Astrocyte of the cerebellum (primary cell): ENCODE measurements around the gene TOM1L1.

ENCODE experiments used
- DNase-seq: peaks from one replicate; pipeline ENCODE4 v3.0.0-alpha.2; 2011; ENCODE audit warnings: low read depth
- H3K4me3 ChIP-seq: 2 replicates; pipeline ENCODE4 v1.5.1; 2011; ENCODE audit warnings: mild to moderate bottlenecking, low read depth, low read length, moderate library complexity
- in situ Hi-C: cut with HindIII; loops from 2 replicates; pipeline ENCODE4 v1.10.0; 2017; ENCODE audit warnings: low sequenced_read_pairs
- TF ChIP-seq, protein P1 (sequence below): IDR thresholded peaks from 2 replicates; pipeline ENCODE4 v1.5.1; 2012; ENCODE audit warnings: low read length, low read depth, moderate library complexity, mild to moderate bottlenecking; ENCODE audit errors: missing control alignments

TOM1L1 gene

GRCh38 chr17:54892360-54892759 lies 8.3 kb upstream of the TOM1L1 start:
- in situ Hi-C loops: no loop called here
- no peak overlapping the region for H3K4me3 ChIP-seq
- DNase-seq: no peak
- TF ChIP-seq, protein P1, sequence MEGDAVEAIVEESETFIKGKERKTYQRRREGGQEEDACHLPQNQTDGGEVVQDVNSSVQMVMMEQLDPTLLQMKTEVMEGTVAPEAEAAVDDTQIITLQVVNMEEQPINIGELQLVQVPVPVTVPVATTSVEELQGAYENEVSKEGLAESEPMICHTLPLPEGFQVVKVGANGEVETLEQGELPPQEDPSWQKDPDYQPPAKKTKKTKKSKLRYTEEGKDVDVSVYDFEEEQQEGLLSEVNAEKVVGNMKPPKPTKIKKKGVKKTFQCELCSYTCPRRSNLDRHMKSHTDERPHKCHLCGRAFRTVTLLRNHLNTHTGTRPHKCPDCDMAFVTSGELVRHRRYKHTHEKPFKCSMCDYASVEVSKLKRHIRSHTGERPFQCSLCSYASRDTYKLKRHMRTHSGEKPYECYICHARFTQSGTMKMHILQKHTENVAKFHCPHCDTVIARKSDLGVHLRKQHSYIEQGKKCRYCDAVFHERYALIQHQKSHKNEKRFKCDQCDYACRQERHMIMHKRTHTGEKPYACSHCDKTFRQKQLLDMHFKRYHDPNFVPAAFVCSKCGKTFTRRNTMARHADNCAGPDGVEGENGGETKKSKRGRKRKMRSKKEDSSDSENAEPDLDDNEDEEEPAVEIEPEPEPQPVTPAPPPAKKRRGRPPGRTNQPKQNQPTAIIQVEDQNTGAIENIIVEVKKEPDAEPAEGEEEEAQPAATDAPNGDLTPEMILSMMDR: no peak

DNA sequence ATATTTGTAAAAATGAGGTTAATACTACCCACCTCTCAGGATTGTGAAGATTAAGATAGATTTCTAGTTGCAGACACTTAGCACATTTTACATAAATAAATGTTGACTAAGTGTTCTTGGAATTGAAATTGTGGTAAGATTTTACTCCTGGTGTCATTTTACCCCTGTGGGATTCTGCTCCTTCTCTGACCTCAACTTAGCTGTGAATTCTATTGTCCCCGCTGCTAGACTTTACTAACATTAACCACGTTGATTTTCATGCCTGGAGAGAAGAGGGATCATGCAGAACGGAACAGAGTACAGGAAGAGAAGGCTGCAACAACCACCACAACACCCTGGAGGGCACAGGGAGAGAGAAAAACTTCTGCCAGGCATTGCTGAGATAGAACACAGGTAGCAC lies 2.1 kb upstream of the TOM1L1 start:
- TF ChIP-seq, protein P1: no peak
- no peak overlapping the region for H3K4me3 ChIP-seq
- in situ Hi-C loops: no loop called here
- DNase-seq: peak; percentile 49

GRCh38 chr17:54899201-54899600 lies 1.5 kb upstream of the TOM1L1 start:
- TF ChIP-seq, protein P1: no peak
- DNase-seq: no peak
- in situ Hi-C loops: no loop called here
- no peak overlapping the region for H3K4me3 ChIP-seq

- in situ Hi-C loops: no loop called here
- peak overlapping the region; percentile 54 for H3K4me3 ChIP-seq
- TF ChIP-seq, protein P1: no peak
- DNase-seq: no peak
These were observed 763 bp upstream of the TOM1L1 start for GRCh38 chr17:54899721-54900456.

GRCh38 chr17:54901230-54901822 lies 674 bp downstream of the TOM1L1 start:
- TF ChIP-seq, protein P1: no peak
- in situ Hi-C loops: no loop called here
- DNase-seq: no peak
- H3K4me3 ChIP-seq: peak overlapping the region; percentile 54

- TF ChIP-seq, protein P1: no peak
- no peak for DNase-seq
- in situ Hi-C loops: no loop called here
- no peak overlapping the region for H3K4me3 ChIP-seq
These were observed 1.4 kb downstream of the TOM1L1 start for GRCh38 chr17:54902017-54902416.
